MG63 (cell line): ENCODE measurements around the gene VAMP2. TPM values are rescaled to one million over a fixed set of nuclear protein-coding genes. Genes with fewer than 3 reads are reported as not detected.
A peak's percentile ranks its signal among the peaks of the same experiment; 100 is the strongest.

Source experiments
- DNase-seq: peaks from one replicate; pipeline ENCODE4 v3.0.0-alpha.2; 2020
- H3K27me3 ChIP-seq: fragments of 250-450 bp; sonication (Bioruptor Pico); 2 replicates; pipeline ENCODE4 v1.5.1; 2020; ENCODE audit warnings: mild to moderate bottlenecking, moderate library complexity
- H3K36me3 ChIP-seq: fragments of 250-450 bp; sonication (Bioruptor Pico); 2 replicates; pipeline ENCODE4 v1.5.1; 2020; ENCODE audit warnings: mild to moderate bottlenecking, moderate library complexity
- H3K4me3 ChIP-seq: fragments of 250-450 bp; sonication (Bioruptor Pico); 2 replicates; pipeline ENCODE4 v1.5.1; 2020; ENCODE audit warnings: mild to moderate bottlenecking, moderate library complexity
- H3K9me3 ChIP-seq: fragments of 250-450 bp; sonication (Bioruptor Pico); 2 replicates; pipeline ENCODE4 v1.5.1; 2020; ENCODE audit warnings: mild to moderate bottlenecking, moderate library complexity
- total RNA-seq: library from RNA; depleted of rRNA; stranded (reverse); fragments of >200 nt; shearing (Covaris generic); gene quantifications from 2 replicates; pipeline ENCODE4 v1.2.3, GENCODE V29; 2014; ENCODE audit warnings: low replicate concordance; rRNA removed

VAMP2 gene
- 0.59 and 3.2 TPM in 2 replicates for total RNA-seq

GRCh38 chr17:8162233-8162996, at the start of gene VAMP2:
TSS of gene VAMP2 (minus strand) at chr17:8162948. CDS start at chr17:8162879, 69 bp downstream.
- Histone ChIP-seq H3K4me3 (peak within 1 kb of the TSS; percentile 95), H3K27me3 (no peaks in the 10 kb centered on the region), H3K9me3 (no peaks in the 10 kb centered on the region), H3K36me3 (peaks cover 30% of the 10 kb centered on the region)
- DNase-seq, result peak; percentile 78

GRCh38 chr17:8210761-8211458, 48.2 kb upstream of the VAMP2 start:
- DNase-seq, result peak; percentile 53

GRCh38 chr17:8209907-8210760, 47.4 kb upstream of the VAMP2 start, which contains the start of gene AURKB:
TSS of gene AURKB (minus strand) at chr17:8210575. CDS start at chr17:8210224, 351 bp downstream.
- Histone ChIP-seq H3K4me3 (peak within 1 kb of the TSS; percentile 80), H3K9me3 (no peaks in the 10 kb centered on the region), H3K36me3 (peaks cover 47% of the 10 kb centered on the region), H3K27me3 (no peaks in the 10 kb centered on the region)
- DNase-seq, result peak; percentile 98

More at GRCh38 chr17:8210761-8211458, 48.2 kb upstream of the VAMP2 start:
- Histone ChIP-seq H3K9me3 (no peaks in the 10 kb centered on the region), H3K27me3 (no peaks in the 10 kb centered on the region), H3K4me3 (peak overlapping the region; percentile 80), H3K36me3 (peaks cover 39% of the 10 kb centered on the region)

GRCh38 chr17:8206536-8206935, 43.8 kb upstream of the VAMP2 start:
- no peak overlapping the region for H3K4me3 ChIP-seq
- peaks cover 77% of the 10 kb centered on the region for H3K36me3 ChIP-seq
- H3K27me3 ChIP-seq, result no peaks in the 10 kb centered on the region

GRCh38 chr17:8204761-8205555, 42.2 kb upstream of the VAMP2 start:
- Histone ChIP-seq H3K36me3 (peaks cover 83% of the 10 kb centered on the region), H3K4me3 (no peak overlapping the region), H3K27me3 (no peaks in the 10 kb centered on the region), H3K9me3 (no peaks in the 10 kb centered on the region)
- no peak for DNase-seq

More at GRCh38 chr17:8206536-8206935, 43.8 kb upstream of the VAMP2 start:
- DNase-seq, result no peak
- no peaks in the 10 kb centered on the region for H3K9me3 ChIP-seq

- peak; percentile 66 for DNase-seq
- Histone ChIP-seq H3K9me3 (no peaks in the 10 kb centered on the region), H3K36me3 (no peaks in the 10 kb centered on the region; the same call in 1 of the 2 replicates), H3K27me3 (no peaks in the 10 kb centered on the region), H3K4me3 (no peak overlapping the region)
Measured at GRCh38 chr17:8192070-8192815, 29.5 kb upstream of the VAMP2 start.

- no peaks in the 10 kb centered on the region; the same call in 1 of the 2 replicates for H3K36me3 ChIP-seq
- no peaks in the 10 kb centered on the region for H3K27me3 ChIP-seq
- DNase-seq, result no peak
- peak overlapping the region; percentile 98 for H3K4me3 ChIP-seq
- H3K9me3 ChIP-seq, result no peaks in the 10 kb centered on the region
Measured at GRCh38 chr17:8190506-8190905, 27.8 kb upstream of the VAMP2 start.

- Histone ChIP-seq H3K36me3 (no peaks in the 10 kb centered on the region; the same call in 1 of the 2 replicates), H3K27me3 (no peaks in the 10 kb centered on the region), H3K4me3 (peak within 1 kb of the TSS; percentile 98), H3K9me3 (no peaks in the 10 kb centered on the region)
- DNase-seq, result peak; percentile 100
Measured at GRCh38 chr17:8189711-8190477, 27.1 kb upstream of the VAMP2 start, which contains the start of gene BORCS6. TSS of gene BORCS6 (minus strand) at chr17:8190180. CDS start at chr17:8190140, 40 bp downstream.

- no peak for DNase-seq
Measured at GRCh38 chr17:8189041-8189710, 26.4 kb upstream of the VAMP2 start.

GRCh38 chr17:8188263-8188839, 25.6 kb upstream of the VAMP2 start:
- Histone ChIP-seq H3K36me3 (no peaks in the 10 kb centered on the region; the same call in 1 of the 2 replicates), H3K9me3 (no peaks in the 10 kb centered on the region)
- DNase-seq, result no peak

More at GRCh38 chr17:8189041-8189710, 26.4 kb upstream of the VAMP2 start:
- H3K4me3 ChIP-seq, result peak overlapping the region; percentile 98
- no peaks in the 10 kb centered on the region for H3K9me3 ChIP-seq
- H3K27me3 ChIP-seq, result no peaks in the 10 kb centered on the region
- no peaks in the 10 kb centered on the region; the same call in 1 of the 2 replicates for H3K36me3 ChIP-seq

GRCh38 chr17:8187517-8188262, 24.9 kb upstream of the VAMP2 start:
- Histone ChIP-seq H3K9me3 (no peaks in the 10 kb centered on the region), H3K36me3 (no peaks in the 10 kb centered on the region; the same call in 1 of the 2 replicates), H3K4me3 (peak overlapping the region; percentile 98), H3K27me3 (no peaks in the 10 kb centered on the region)
- peak; percentile 95 for DNase-seq

More at GRCh38 chr17:8188263-8188839, 25.6 kb upstream of the VAMP2 start:
- Histone ChIP-seq H3K4me3 (peak overlapping the region; percentile 98), H3K27me3 (no peaks in the 10 kb centered on the region)

GRCh38 chr17:8186787-8187516, 24.2 kb upstream of the VAMP2 start:
- Histone ChIP-seq H3K36me3 (no peaks in the 10 kb centered on the region; the same call in 1 of the 2 replicates), H3K9me3 (no peaks in the 10 kb centered on the region), H3K27me3 (no peaks in the 10 kb centered on the region), H3K4me3 (peak overlapping the region; percentile 83)
- peak; percentile 93 for DNase-seq
